ENCODE data around the gene CSPG4.
A peak's percentile ranks its signal among the peaks of the same experiment; 100 is the strongest.
"Not testable (repeated sequence)": the region's sequence is repeated elsewhere in the genome, so short reads cannot be mapped to it uniquely, and the experiment has no call there.

Gene CSPG4

DNA sequence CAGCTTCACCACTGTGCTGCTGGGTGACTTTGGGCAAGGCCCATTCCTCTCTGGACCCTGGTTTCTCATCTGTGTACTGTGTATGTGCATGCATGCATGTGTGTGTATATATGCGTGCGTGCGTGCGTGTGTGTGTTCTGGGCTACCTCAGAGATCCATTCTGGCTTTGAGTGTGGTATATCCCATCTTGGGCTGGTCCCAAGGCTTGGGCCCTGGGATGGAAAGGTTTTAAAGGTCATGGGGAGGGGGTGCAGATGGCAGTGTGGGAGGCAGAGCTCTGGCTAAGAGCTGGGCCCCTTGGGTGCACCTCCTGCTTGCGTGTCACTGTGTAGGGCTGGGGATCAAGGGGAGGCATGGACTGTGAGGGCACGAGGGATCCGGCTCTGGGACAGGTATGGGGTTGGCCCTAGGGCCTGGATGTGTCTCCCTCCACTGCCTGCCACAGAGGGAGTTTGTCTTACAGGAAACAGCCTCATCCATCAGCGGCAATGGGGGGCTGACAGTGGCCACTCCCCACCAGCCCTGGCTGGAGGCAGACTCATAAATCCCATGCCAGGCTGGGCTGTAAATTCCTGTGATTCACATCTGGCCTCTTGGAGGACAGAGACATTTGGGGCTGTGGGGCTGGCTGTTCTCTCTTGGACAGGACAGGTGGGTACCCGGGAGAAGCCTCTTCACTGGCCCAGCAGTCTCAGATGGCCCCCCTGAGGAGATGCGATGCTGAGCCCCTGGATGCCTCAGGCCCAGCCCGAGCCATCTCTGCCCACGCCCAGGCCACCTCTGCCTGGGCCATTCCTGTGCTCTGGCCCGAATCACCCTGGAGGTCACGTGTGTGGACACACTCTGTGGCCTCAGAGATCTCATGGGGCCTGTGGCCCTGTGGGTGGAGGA lies 21.4 kb upstream of the CSPG4 start:
- H3K4me3 ChIP-seq (ENCODE audit: low read length) = no peak overlapping the region
- DNase-seq (ENCODE audit: low read depth) = no peak
- TF ChIP-seq, protein P1, sequence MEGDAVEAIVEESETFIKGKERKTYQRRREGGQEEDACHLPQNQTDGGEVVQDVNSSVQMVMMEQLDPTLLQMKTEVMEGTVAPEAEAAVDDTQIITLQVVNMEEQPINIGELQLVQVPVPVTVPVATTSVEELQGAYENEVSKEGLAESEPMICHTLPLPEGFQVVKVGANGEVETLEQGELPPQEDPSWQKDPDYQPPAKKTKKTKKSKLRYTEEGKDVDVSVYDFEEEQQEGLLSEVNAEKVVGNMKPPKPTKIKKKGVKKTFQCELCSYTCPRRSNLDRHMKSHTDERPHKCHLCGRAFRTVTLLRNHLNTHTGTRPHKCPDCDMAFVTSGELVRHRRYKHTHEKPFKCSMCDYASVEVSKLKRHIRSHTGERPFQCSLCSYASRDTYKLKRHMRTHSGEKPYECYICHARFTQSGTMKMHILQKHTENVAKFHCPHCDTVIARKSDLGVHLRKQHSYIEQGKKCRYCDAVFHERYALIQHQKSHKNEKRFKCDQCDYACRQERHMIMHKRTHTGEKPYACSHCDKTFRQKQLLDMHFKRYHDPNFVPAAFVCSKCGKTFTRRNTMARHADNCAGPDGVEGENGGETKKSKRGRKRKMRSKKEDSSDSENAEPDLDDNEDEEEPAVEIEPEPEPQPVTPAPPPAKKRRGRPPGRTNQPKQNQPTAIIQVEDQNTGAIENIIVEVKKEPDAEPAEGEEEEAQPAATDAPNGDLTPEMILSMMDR (IDR thresholded peaks at IDR 0.05; ENCODE audit: insufficient read depth, low read depth, low read length, missing control alignments) = no peak

DNA sequence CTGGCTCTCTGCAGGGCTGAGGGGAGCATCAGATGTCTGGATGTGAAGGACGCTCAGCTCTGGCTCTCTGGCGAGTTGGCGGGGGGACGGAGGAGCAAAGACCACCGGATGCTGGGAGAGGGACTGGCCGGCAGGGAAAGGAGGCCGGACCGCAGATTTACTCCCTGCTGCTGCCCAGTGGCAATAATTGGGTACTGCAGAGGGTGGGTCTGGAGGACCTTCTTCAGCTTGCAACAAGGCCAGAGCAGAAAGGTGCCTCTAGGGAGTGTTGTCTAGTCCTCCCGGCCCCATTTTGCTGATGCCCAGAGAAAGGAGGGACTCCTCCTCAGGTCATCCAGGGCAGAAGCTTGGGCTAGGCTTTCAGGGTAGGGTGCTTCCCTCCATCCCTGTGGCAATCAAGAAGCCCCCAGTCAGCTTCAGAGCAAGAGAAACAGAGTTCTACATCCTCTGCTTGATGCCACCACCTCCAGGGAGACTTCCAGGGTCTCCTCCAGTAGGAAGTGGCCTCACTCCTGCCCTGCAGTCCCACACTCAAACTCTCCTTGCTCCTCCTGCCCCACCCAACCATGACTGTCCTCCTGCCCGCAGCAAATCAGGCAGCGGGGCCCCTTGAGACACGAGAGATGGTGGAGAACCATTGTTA lies 20.3 kb upstream of the CSPG4 start:
- TF ChIP-seq, protein P1 (IDR thresholded peaks at IDR 0.05; ENCODE audit: insufficient read depth, low read depth, low read length, missing control alignments) = peak; percentile 84
- DNase-seq (ENCODE audit: low read depth) = peak; percentile 70

DNA sequence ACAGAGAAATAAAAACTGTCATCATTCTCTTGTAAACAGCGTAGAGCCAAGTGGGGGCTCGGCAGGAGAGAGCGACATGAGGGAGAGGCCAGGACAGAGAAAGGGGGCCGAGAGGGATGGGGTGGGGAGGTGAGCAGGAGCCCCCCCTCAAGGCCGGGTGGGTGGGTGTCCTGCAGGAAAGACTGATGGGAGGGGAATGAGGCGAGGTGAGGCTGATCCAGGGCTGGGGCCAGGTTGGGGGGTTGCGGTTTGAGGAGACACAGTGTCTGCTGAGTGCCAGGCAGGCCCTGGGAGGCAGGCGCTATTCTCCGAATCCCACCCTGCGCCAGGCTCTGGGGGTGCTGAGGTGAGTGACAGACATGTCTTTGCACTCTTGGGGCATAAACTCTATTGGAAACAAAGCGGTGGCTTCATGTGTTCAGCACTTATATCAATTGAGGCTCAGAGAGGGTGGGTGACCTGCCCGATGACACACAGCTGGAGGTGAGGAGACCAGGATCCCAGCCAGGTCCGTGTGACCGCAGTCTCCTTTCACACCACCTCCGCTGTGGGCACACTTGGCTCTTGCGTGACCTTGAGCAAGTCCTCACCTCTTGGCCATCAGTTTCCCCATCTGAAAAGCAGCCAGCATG lies 19.6 kb upstream of the CSPG4 start:
- H3K4me3 ChIP-seq (ENCODE audit: low read length) = no peak overlapping the region
- no peak for DNase-seq (ENCODE audit: low read depth)
- TF ChIP-seq, protein P1 (IDR thresholded peaks at IDR 0.05; ENCODE audit: insufficient read depth, low read depth, low read length, missing control alignments) = no peak

More for the DNA sequence above, 20.3 kb upstream of the CSPG4 start:
- H3K4me3 ChIP-seq (ENCODE audit: low read length) = no peak overlapping the region

DNA sequence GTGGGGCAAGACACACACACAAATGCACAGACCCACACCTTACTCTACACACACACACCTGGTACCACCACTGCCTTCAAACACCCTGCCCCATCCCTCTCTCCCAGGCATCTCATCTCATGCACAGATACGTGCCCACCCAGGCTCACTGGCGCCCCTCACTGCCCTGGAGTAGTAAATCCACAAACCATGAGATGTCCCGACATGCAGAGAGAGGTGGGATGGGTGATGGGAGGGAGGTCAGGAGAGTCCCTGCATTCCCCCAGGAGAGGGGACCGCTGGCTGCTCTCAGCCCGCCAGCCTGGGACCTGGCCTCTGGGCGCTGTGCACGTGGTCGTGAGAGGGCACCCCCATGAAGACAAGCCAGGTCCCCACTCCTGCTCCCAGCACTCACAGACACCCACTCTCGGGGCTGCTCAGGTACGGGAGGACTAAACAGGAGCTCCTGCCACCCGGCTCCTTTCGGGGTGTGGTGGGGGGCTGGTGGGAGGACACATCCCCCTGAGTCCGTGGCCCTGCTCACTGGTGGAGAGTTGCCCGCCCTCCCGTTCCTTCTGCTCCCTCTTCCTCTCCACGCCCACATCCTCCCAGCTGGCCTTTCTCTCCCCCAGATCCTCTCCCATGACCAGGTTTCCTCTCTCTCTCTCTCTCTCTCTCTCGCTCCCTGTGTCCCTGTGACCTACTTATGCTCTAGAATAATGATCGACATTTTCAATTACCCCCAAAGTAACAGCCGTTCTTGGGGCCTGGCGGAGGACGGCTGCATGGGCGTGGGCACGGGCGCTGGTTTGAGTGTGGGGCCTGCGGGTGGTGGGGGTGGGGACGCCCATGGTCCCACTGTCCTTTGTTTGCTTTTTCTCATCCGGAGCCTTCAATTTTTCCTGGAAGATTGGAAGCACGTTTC lies 18.9 kb upstream of the CSPG4 start:
- TF ChIP-seq, protein P1 (IDR thresholded peaks at IDR 0.05; ENCODE audit: insufficient read depth, low read depth, low read length, missing control alignments) = no peak
- no peak for DNase-seq (ENCODE audit: low read depth)
- no peak overlapping the region for H3K4me3 ChIP-seq (ENCODE audit: low read length)

DNA sequence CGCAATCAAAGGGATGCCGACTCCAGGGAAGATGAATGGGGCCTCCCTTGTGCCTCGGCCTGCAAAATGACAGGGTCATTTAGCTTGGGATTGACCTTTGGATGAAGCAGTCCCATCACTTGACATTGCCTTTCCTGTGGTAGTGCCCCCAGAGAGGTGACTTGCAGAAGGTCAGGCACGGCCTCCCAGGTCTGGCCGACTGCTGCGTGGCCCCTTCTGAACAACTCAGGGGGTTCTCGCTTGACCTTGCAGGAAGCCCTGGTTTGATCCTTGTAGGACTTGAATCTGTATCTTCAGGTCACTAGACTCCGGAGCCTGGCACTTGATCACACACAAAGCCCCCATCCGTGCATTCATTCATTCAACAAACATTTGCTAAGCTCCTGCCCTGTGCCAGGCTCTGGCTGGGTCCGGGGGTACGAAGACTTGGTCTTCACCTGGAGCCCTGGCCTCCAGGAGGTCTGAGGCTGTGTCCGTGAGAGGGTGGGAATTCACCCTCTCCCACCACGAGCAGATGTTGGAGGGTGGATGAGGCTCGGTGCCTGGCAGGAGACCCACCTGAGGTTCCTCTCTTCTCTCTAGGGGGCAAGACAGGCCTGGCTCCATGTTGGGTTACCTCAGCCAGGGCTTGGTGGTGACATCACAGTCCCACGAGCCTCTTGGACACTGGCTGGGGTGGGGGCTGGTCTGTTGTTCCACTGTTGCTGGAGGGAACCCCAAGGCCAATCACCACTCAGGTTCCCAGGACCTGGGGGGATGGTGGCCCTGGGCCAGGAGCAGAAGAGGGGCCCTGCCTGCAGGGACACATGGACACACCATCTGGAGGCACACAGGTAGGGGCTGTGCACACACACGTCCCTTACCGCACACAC lies 18.0 kb upstream of the CSPG4 start:
- DNase-seq (ENCODE audit: low read depth); H3K4me3 ChIP-seq (ENCODE audit: low read length): not testable (repeated sequence)

DNA sequence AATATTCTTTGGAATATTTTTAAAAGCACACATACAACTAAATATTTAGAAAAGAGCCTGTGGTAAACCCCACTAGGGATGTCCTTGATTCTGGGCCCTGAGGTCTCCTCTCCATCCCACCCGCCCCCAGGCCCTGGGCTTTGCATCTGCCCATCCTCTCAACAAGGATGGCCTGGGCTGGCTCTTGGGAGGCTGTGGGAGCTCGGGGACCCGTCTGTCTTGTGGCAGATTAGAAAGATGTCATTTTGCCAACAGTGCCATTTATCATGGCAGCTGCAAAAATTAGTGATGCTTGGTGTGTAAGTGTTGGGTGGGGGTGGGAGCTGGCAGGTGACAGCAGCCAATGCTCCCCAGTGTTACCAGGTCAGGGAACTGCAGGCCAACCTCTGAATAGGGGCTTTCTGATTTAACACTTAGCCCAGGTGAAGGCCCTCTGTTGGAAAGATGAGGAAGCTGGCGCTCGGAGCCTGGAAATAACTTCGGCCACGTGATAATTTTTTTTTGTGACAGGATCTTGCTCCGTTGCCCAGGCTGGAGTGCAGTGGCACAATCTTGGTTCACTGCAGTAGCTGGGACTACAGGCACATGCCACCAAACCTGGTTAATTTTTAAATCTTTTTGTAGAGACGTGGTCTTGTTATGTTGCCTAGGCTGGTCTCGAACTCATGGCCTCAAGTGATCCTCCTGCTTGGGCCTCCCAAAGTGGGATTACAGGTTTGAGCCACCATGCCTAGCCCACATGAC lies 16.9 kb upstream of the CSPG4 start:
- H3K4me3 ChIP-seq (ENCODE audit: low read length) = no peak overlapping the region
- TF ChIP-seq, protein P1 (IDR thresholded peaks at IDR 0.05; ENCODE audit: insufficient read depth, low read depth, low read length, missing control alignments) = no peak
- no peak for DNase-seq (ENCODE audit: low read depth)
